BLaER1 treated with 17β-estradiol and CSF1 and Interleukin-3, amounts not matched to agents 10 nM and 100 nM (cell line): Measurements from ENCODE around the gene ADORA1.

Experiments used
- H3K27ac ChIP-seq, 11 experiments: shearing (Covaris generic); formaldehyde crosslinking; 2 replicates each; pipeline ENCODE4 v1.8.1; 2022
- H3K27me3 ChIP-seq, 11 experiments: shearing (Covaris generic); formaldehyde crosslinking; 2 replicates each; pipeline ENCODE4 v1.8.1; 2022
- H3K36me3 ChIP-seq, 11 experiments: shearing (Covaris generic); formaldehyde crosslinking; 2 replicates each; pipeline ENCODE4 v1.8.1; 2022
- H3K4me1 ChIP-seq, 10 experiments: shearing (Covaris generic); formaldehyde crosslinking; 2 replicates each; pipeline ENCODE4 v1.8.1; 2022
- H3K4me2 ChIP-seq, 11 experiments: shearing (Covaris generic); formaldehyde crosslinking; 2 replicates each; pipeline ENCODE4 v1.8.1; 2022
- H3K4me3 ChIP-seq, 10 experiments: shearing (Covaris generic); formaldehyde crosslinking; 2 replicates each; pipeline ENCODE4 v1.8.1; 2022
- H3K9ac ChIP-seq, 11 experiments: shearing (Covaris generic); formaldehyde crosslinking; 2 replicates each; pipeline ENCODE4 v1.8.1; 2022
- H3K9me3 ChIP-seq, 11 experiments: shearing (Covaris generic); formaldehyde crosslinking; replicated peaks in 1 of 11; 2 replicates each; pipeline ENCODE4 v1.8.1; 2022
- H4K20me1 ChIP-seq, 11 experiments: shearing (Covaris generic); formaldehyde crosslinking; 2 replicates each; pipeline ENCODE4 v1.8.1; 2022
- Cebpa-rat ChIP-seq, 11 experiments: shearing (Covaris generic); IDR thresholded peaks; 2 replicates each; pipeline ENCODE4 v1.8.1; 2022

The ADORA1 gene

GRCh38 chr1:203127666-203128430 is at the start of gene ADORA1:
Gene ADORA1, plus strand, starts transcription at chr1:203127726. Its CDS starts 1,116 bp downstream, at chr1:203128842.
- H3K27me3 ChIP-seq: peaks cover 31 to 61% (median 40%) of the 10 kb centered on the region in 11 experiments

GRCh38 chr1:203077956-203078355 is 49.6 kb upstream of the ADORA1 start:
- Histone ChIP-seq H3K9me3 (no peaks in the 10 kb centered on the region), H3K4me1 (peaks cover 25 to 48% (median 39%) of the 10 kb centered on the region in 10 experiments), H3K4me2 (no peak overlapping the region), H3K27me3 (peaks cover 15 to 31% (median 22%) of the 10 kb centered on the region in 11 experiments), H3K4me3 (no peak overlapping the region), H3K9ac (no peak overlapping the region), H4K20me1 (0 out of 22 replicates have a peak, but pooled peaks cover 0 to 6% (median 0%) of the 10 kb centered on the region in 11 experiments), H3K36me3 (peaks cover 0 to 60% (median 38%) of the 10 kb centered on the region in 11 experiments; a peak in 16 of 22 replicates), H3K27ac (no peak overlapping the region)
- no peak for TF ChIP-seq Cebpa-rat (IDR thresholded peaks at IDR 0.05)

More at GRCh38 chr1:203127666-203128430, at the start of gene ADORA1:
- H3K4me1 ChIP-seq: peaks cover 68 to 93% (median 88%) of the 10 kb centered on the region in 10 experiments
- no peaks in the 10 kb centered on the region for H3K36me3 ChIP-seq
- no peak within 1 kb of the TSS for H3K27ac ChIP-seq
- peak within 1 kb of the TSS in 1 of 11 experiments; percentile 20; a peak in 1 of 22 replicates for H3K9ac ChIP-seq
- peaks cover 0 to 30% (median 0%) of the 10 kb centered on the region in 11 experiments; a peak in 2 of 22 replicates for H4K20me1 ChIP-seq
- H3K9me3 ChIP-seq: no peaks in the 10 kb centered on the region
- peak within 1 kb of the TSS; percentile 69 to 83 (median 75) for H3K4me2 ChIP-seq
- no peak for TF ChIP-seq Cebpa-rat (IDR thresholded peaks at IDR 0.05)
- H3K4me3 ChIP-seq: peak within 1 kb of the TSS in 8 of 10 experiments; percentile 6 to 49 (median 24); a peak in 8 of 20 replicates

- Histone ChIP-seq H4K20me1 (0 out of 22 replicates have a peak, but pooled peaks cover 0 to 6% (median 0%) of the 10 kb centered on the region in 11 experiments), H3K4me2 (no peak overlapping the region), H3K27me3 (peaks cover 15 to 31% (median 22%) of the 10 kb centered on the region in 11 experiments), H3K4me3 (no peak overlapping the region), H3K9ac (no peak overlapping the region), H3K9me3 (no peaks in the 10 kb centered on the region), H3K36me3 (peaks cover 0 to 54% (median 33%) of the 10 kb centered on the region in 11 experiments; a peak in 15 of 22 replicates), H3K4me1 (peaks cover 25 to 48% (median 39%) of the 10 kb centered on the region in 10 experiments), H3K27ac (no peak overlapping the region)
- no peak for TF ChIP-seq Cebpa-rat (IDR thresholded peaks at IDR 0.05)
These were observed 49.0 kb upstream of the ADORA1 start for GRCh38 chr1:203078478-203078877.

- Histone ChIP-seq H4K20me1 (0 out of 22 replicates have a peak, but pooled peaks cover 0 to 6% (median 0%) of the 10 kb centered on the region in 11 experiments), H3K4me1 (peaks cover 15 to 37% (median 25%) of the 10 kb centered on the region in 10 experiments), H3K9me3 (no peaks in the 10 kb centered on the region), H3K4me3 (no peak overlapping the region), H3K27me3 (peaks cover 6 to 13% (median 9%) of the 10 kb centered on the region in 11 experiments), H3K9ac (no peak overlapping the region), H3K4me2 (no peak overlapping the region), H3K36me3 (peaks cover 0 to 42% (median 26%) of the 10 kb centered on the region in 11 experiments; a peak in 13 of 22 replicates), H3K27ac (no peak overlapping the region)
- no peak for TF ChIP-seq Cebpa-rat (IDR thresholded peaks at IDR 0.05)
These were observed 47.1 kb upstream of the ADORA1 start for GRCh38 chr1:203080456-203080855.

- H3K27ac ChIP-seq: no peak overlapping the region
- H3K4me1 ChIP-seq: peaks cover 4 to 25% (median 13%) of the 10 kb centered on the region in 10 experiments; a peak in 18 of 20 replicates
- 0 out of 22 replicates have a peak, but pooled peaks cover 0 to 1% (median 0%) of the 10 kb centered on the region in 11 experiments for H4K20me1 ChIP-seq
- no peak overlapping the region for H3K4me3 ChIP-seq
- H3K9ac ChIP-seq: no peak overlapping the region
- no peak for TF ChIP-seq Cebpa-rat (IDR thresholded peaks at IDR 0.05)
- peak overlapping the region in 1 of 11 experiments; percentile 50; a peak in 1 of 22 replicates for H3K4me2 ChIP-seq
- peaks cover 0 to 32% (median 21%) of the 10 kb centered on the region in 11 experiments; a peak in 10 of 22 replicates for H3K36me3 ChIP-seq
- peaks cover 0 to 1% (median 0%) of the 10 kb centered on the region in 11 experiments; a peak in 4 of 22 replicates for H3K27me3 ChIP-seq
- H3K9me3 ChIP-seq: no peaks in the 10 kb centered on the region
These were observed 45.9 kb upstream of the ADORA1 start for GRCh38 chr1:203081465-203082230.

- Histone ChIP-seq H3K9me3 (no peaks in the 10 kb centered on the region), H3K36me3 (peaks cover 0 to 28% (median 15%) of the 10 kb centered on the region in 11 experiments; a peak in 8 of 22 replicates), H3K4me1 (peaks cover 4 to 24% (median 12%) of the 10 kb centered on the region in 10 experiments; a peak in 18 of 20 replicates), H3K4me3 (no peak overlapping the region), H3K27ac (no peak overlapping the region), H3K27me3 (no peaks in the 10 kb centered on the region), H3K4me2 (peak overlapping the region in 9 of 11 experiments; percentile 26 to 58 (median 46); a peak in 11 of 22 replicates), H3K9ac (no peak overlapping the region), H4K20me1 (no peaks in the 10 kb centered on the region)
- no peak for TF ChIP-seq Cebpa-rat (IDR thresholded peaks at IDR 0.05)
These were observed 45.4 kb upstream of the ADORA1 start for GRCh38 chr1:203082231-203082505.

- peak overlapping the region in 9 of 11 experiments; percentile 26 to 58 (median 46); a peak in 14 of 22 replicates for H3K4me2 ChIP-seq
- 0 out of 22 replicates have a peak, but pooled peaks of 1 of the 11 experiments have one; percentile 29 for TF ChIP-seq Cebpa-rat (IDR thresholded peaks at IDR 0.05)
- no peaks in the 10 kb centered on the region for H3K9me3 ChIP-seq
- H3K27ac ChIP-seq: 0 out of 22 replicates have a peak overlapping the region, but pooled peaks of 1 of the 11 experiments have one; percentile 5
- H3K27me3 ChIP-seq: no peaks in the 10 kb centered on the region
- H3K9ac ChIP-seq: 0 out of 22 replicates have a peak overlapping the region, but pooled peaks of 1 of the 11 experiments have one; percentile 12
- H4K20me1 ChIP-seq: no peaks in the 10 kb centered on the region
- no peak overlapping the region for H3K4me3 ChIP-seq
- H3K36me3 ChIP-seq: peaks cover 0 to 22% (median 9%) of the 10 kb centered on the region in 11 experiments; a peak in 7 of 22 replicates
- peaks cover 4 to 24% (median 12%) of the 10 kb centered on the region in 10 experiments; a peak in 18 of 20 replicates for H3K4me1 ChIP-seq
These were observed 44.7 kb upstream of the ADORA1 start for GRCh38 chr1:203082571-203083462.
